ENCODE measurements around the gene JAK3.
A peak's percentile ranks its signal among the peaks of the same experiment; 100 is the strongest.

The JAK3 gene

DNA sequence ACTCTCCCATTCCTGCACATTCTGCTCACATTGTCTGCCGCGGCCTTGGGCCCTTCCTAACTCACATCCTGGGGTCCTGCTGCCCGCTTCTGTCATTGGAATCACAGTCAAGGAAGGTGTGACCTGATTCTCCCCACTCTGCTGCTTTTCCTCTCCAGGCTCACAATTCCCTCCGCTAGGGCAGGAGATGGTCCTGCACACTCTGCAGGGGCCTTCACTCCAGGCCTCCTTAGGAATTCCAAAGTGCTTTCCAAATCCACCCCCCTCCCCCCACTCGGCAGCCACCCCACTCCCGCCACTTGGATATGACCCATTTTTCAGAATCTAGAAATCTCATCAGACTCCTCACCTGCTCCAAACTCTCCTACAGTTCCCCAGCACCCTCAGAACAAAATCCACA is 20.9 kb upstream of the JAK3 start:
- H3K4ac ChIP-seq (ENCODE audit: low read depth in 1 of 2, low read length in 2 of 2), result no peak overlapping the region
- no peak for DNase-seq

DNA sequence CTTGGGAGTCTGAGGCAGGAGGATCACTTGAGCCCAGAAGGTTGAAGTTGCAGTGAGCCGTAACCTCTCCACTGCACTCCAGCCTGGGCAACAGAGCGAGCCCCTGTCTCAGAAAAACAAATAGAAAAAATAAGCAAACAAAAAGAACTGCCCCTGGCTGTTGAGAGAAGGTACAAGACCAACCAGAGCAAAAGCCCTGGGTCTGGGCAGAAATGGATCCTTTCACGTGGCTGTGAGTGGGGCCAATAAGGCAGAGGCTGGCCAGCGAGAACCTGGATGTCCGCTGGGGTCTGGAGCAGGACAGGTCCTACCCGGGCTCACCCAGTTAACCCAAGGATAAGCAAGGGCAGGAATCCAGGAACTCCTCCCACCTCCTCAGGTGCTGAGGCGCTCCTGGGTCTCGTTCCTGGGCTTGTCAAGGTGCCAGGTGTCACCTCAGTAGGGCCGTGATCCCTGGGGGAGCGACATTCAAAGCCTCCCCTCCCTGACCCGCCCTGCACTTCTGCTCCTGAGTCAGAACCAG is 19.2 kb upstream of the JAK3 start:
- H4K8ac ChIP-seq (ENCODE audit: low read length), result no peak overlapping the region
- no peak for DNase-seq
- H3K4me3 ChIP-seq (ENCODE audit: insufficient read depth in 1 of 2, low read depth in 1 of 2, low read length in 2 of 2), result no peak overlapping the region
- no peak overlapping the region for H2AFZ ChIP-seq (ENCODE audit: low read depth, low read length)
- H3K36me3 ChIP-seq (ENCODE audit: control insufficient read depth in 1 of 2, insufficient read depth in 2 of 2, low read depth in 1 of 2, low read length in 2 of 2), result peaks cover 39 to 40% of the 10 kb centered on the region in 2 experiments
- H3K79me1 ChIP-seq (replicated peaks; ENCODE audit: low read length, poor library complexity, severe bottlenecking), result no peaks in the 10 kb centered on the region
- H2BK12ac ChIP-seq (ENCODE audit: low read length in 2 of 2), result no peak overlapping the region
- H3K27ac ChIP-seq (ENCODE audit: low read length, poor library complexity, severe bottlenecking), result no peak overlapping the region
- H3K27me3 ChIP-seq (ENCODE audit: control insufficient read depth in 1 of 2, insufficient read depth in 1 of 2, low read length in 2 of 2), result peaks cover 31 to 40% of the 10 kb centered on the region in 2 experiments
- WGBS, result 68% methylated on average over 11 of the region's 11 CpGs
- H3K4me2 ChIP-seq (ENCODE audit: low read length, poor library complexity, severe bottlenecking), result no peak overlapping the region
- no peak overlapping the region for H2BK120ac ChIP-seq (ENCODE audit: low read depth, low read length)
- no peak overlapping the region for H3K14ac ChIP-seq (ENCODE audit: low read length in 2 of 2)
- H2BK5ac ChIP-seq (ENCODE audit: low read depth, low read length, poor library complexity, severe bottlenecking), result no peak overlapping the region
- H3K18ac ChIP-seq (ENCODE audit: low read depth in 1 of 2, low read length in 2 of 2), result no peak overlapping the region
- H3K4ac ChIP-seq (ENCODE audit: low read depth in 1 of 2, low read length in 2 of 2), result no peak overlapping the region
- no peak overlapping the region for H2BK15ac ChIP-seq (ENCODE audit: low read depth, poor library complexity, severe bottlenecking)
- no peak overlapping the region for H4K91ac ChIP-seq (ENCODE audit: low read length)
- no peak overlapping the region for H3K23ac ChIP-seq (ENCODE audit: low read length in 2 of 2)
- H2AK5ac ChIP-seq (ENCODE audit: low read length, severe bottlenecking), result no peak overlapping the region
- peaks cover 18% of the 10 kb centered on the region for H3K4me1 ChIP-seq (ENCODE audit: control insufficient read depth, insufficient read depth, low read depth, low read length)
- H3K9ac ChIP-seq (ENCODE audit: low read length), result no peak overlapping the region
- no peaks in the 10 kb centered on the region for H3K9me3 ChIP-seq (ENCODE audit: control insufficient read depth, low read length)

More for the DNA sequence above, 20.9 kb upstream of the JAK3 start:
- Histone ChIP-seq H3K14ac (ENCODE audit: low read length in 2 of 2) (no peak overlapping the region), H3K27ac (ENCODE audit: low read length, poor library complexity, severe bottlenecking) (no peak overlapping the region), H3K36me3 (ENCODE audit: control insufficient read depth in 1 of 2, insufficient read depth in 2 of 2, low read depth in 1 of 2, low read length in 2 of 2) (peaks cover 22 to 24% of the 10 kb centered on the region in 2 experiments), H4K91ac (ENCODE audit: low read length) (no peak overlapping the region), H2AFZ (ENCODE audit: low read depth, low read length) (no peak overlapping the region), H3K9ac (ENCODE audit: low read length) (no peak overlapping the region), H3K79me1 (replicated peaks; ENCODE audit: low read length, poor library complexity, severe bottlenecking) (no peaks in the 10 kb centered on the region), H4K8ac (ENCODE audit: low read length) (no peak overlapping the region), H2BK5ac (ENCODE audit: low read depth, low read length, poor library complexity, severe bottlenecking) (no peak overlapping the region), H2BK12ac (ENCODE audit: low read length in 2 of 2) (no peak overlapping the region), H3K18ac (ENCODE audit: low read depth in 1 of 2, low read length in 2 of 2) (no peak overlapping the region), H3K23ac (ENCODE audit: low read length in 2 of 2) (no peak overlapping the region), H3K9me3 (ENCODE audit: control insufficient read depth, low read length) (no peaks in the 10 kb centered on the region), H2BK15ac (ENCODE audit: low read depth, poor library complexity, severe bottlenecking) (no peak overlapping the region), H2BK120ac (ENCODE audit: low read depth, low read length) (no peak overlapping the region), H3K4me1 (ENCODE audit: control insufficient read depth, insufficient read depth, low read depth, low read length) (peaks cover 5% of the 10 kb centered on the region), H3K4me2 (ENCODE audit: low read length, poor library complexity, severe bottlenecking) (no peak overlapping the region), H2AK5ac (ENCODE audit: low read length, severe bottlenecking) (no peak overlapping the region), H3K4me3 (ENCODE audit: insufficient read depth in 1 of 2, low read depth in 1 of 2, low read length in 2 of 2) (no peak overlapping the region), H3K27me3 (ENCODE audit: control insufficient read depth in 1 of 2, insufficient read depth in 1 of 2, low read length in 2 of 2) (peaks cover 41 to 56% of the 10 kb centered on the region in 2 experiments)
- 72% methylated on average over 6 of the region's 6 CpGs for WGBS

DNA sequence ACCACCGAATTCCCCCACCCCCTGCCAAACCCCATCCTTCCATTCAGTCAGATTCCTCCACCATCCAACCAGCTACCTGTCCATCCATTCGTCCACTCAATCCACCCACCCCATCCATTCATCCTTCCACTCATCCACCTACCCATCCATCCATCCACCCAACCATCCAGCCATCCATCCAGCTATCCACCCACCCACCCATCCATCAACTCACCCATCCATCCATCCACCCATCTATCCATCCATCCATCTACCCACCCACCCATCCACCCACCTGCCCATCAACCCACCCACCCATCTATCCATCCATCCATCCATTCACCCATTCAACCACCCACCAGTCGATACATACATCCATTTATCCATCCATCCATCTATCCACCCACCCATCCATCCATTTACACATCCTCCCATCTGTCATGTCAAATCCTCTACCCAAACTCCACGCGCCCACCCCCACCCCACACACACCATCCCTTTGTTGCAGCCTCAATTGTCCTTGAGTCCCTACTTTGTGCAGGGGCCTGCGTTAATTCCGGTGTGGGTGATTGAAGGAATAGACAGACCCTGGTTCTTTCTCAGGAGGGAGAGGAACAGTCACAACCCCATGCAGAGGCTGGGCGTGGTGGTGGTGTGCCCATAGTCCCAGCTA is 18.7 kb upstream of the JAK3 start:
- peaks cover 44 to 46% of the 10 kb centered on the region in 2 experiments for H3K36me3 ChIP-seq (ENCODE audit: control insufficient read depth in 1 of 2, insufficient read depth in 2 of 2, low read depth in 1 of 2, low read length in 2 of 2)
- no peak overlapping the region for H3K4ac ChIP-seq (ENCODE audit: low read depth in 1 of 2, low read length in 2 of 2)
- no peak overlapping the region for H3K18ac ChIP-seq (ENCODE audit: low read depth in 1 of 2, low read length in 2 of 2)
- H2AFZ ChIP-seq (ENCODE audit: low read depth, low read length), result no peak overlapping the region
- H3K4me3 ChIP-seq (ENCODE audit: insufficient read depth in 1 of 2, low read depth in 1 of 2, low read length in 2 of 2), result no peak overlapping the region
- no peak overlapping the region for H4K91ac ChIP-seq (ENCODE audit: low read length)
- H2BK120ac ChIP-seq (ENCODE audit: low read depth, low read length), result no peak overlapping the region
- peaks cover 24% of the 10 kb centered on the region for H3K4me1 ChIP-seq (ENCODE audit: control insufficient read depth, insufficient read depth, low read depth, low read length)
- no peak overlapping the region for H4K8ac ChIP-seq (ENCODE audit: low read length)
- H3K27me3 ChIP-seq (ENCODE audit: control insufficient read depth in 1 of 2, insufficient read depth in 1 of 2, low read length in 2 of 2), result peaks cover 26 to 35% of the 10 kb centered on the region in 2 experiments
- WGBS, result 91% methylated on average over 8 of the region's 8 CpGs
- H3K9me3 ChIP-seq (ENCODE audit: control insufficient read depth, low read length), result no peaks in the 10 kb centered on the region
- H2BK5ac ChIP-seq (ENCODE audit: low read depth, low read length, poor library complexity, severe bottlenecking), result no peak overlapping the region
- H3K4me2 ChIP-seq (ENCODE audit: low read length, poor library complexity, severe bottlenecking), result no peak overlapping the region
- no peak overlapping the region for H2BK12ac ChIP-seq (ENCODE audit: low read length in 2 of 2)
- no peak overlapping the region for H2AK5ac ChIP-seq (ENCODE audit: low read length, severe bottlenecking)
- H3K79me1 ChIP-seq (replicated peaks; ENCODE audit: low read length, poor library complexity, severe bottlenecking), result no peaks in the 10 kb centered on the region
- peak overlapping the region; percentile 55 for H2BK15ac ChIP-seq (ENCODE audit: low read depth, poor library complexity, severe bottlenecking)
- H3K14ac ChIP-seq (ENCODE audit: low read length in 2 of 2), result no peak overlapping the region
- H3K23ac ChIP-seq (ENCODE audit: low read length in 2 of 2), result no peak overlapping the region
- H3K27ac ChIP-seq (ENCODE audit: low read length, poor library complexity, severe bottlenecking), result no peak overlapping the region
- no peak overlapping the region for H3K9ac ChIP-seq (ENCODE audit: low read length)
- no peak for DNase-seq

DNA sequence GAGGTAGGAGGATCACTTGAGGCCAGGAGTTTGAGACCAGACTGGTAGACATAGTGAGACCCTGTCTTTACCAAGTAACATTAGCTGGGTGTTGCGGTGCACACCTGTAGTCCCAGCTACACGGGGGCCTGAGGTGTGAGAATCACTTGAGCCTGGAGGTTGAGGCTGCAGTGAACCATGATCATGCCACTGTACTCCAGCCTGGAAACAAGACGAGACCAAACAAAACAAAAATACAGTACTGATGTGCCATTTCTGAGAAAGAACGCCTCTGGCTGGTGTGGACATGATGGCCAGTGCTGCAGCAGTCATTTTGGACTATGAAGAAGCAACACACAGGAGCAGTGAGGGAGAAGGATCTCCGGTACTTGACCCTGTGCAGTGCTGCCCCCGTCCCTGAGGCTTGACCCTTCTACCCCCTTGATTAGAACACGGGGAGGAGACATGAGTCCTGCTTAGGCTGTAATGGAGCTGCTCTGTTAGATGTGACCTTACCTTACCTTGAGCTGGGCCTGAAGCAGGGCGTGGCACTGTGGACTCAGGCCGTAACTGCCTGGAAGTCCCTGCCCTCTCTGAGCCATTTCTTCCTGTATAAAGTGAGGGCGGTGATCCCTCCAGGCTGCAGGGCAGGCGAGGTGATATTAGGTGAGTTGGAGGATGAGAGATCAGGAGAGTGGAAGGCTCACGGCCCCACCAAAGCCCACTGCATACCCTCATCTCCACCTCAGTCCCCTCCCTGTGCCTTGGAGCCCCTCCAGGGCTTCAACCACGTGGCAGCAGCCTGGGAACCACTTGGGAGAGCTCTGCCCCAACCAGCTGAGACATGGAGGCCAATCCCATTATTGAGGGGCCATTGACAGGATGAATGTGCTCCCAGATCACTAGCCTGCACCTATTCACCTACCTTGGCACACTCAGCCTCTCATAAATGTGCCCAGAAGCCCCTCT is 17.9 kb upstream of the JAK3 start:
- WGBS, result 70% methylated on average over 11 of the region's 13 CpGs
- Histone ChIP-seq H3K4me3 (ENCODE audit: insufficient read depth in 1 of 2, low read depth in 1 of 2, low read length in 2 of 2) (no peak overlapping the region), H2BK15ac (ENCODE audit: low read depth, poor library complexity, severe bottlenecking) (peak overlapping the region; percentile 55)

More for the DNA sequence above, 17.9 kb upstream of the JAK3 start:
- Histone ChIP-seq H3K27me3 (ENCODE audit: control insufficient read depth in 1 of 2, insufficient read depth in 1 of 2, low read length in 2 of 2) (peaks cover 18 to 27% of the 10 kb centered on the region in 2 experiments), H3K27ac (ENCODE audit: low read length, poor library complexity, severe bottlenecking) (no peak overlapping the region), H3K4ac (ENCODE audit: low read depth in 1 of 2, low read length in 2 of 2) (no peak overlapping the region), H2BK5ac (ENCODE audit: low read depth, low read length, poor library complexity, severe bottlenecking) (no peak overlapping the region), H3K9me3 (ENCODE audit: control insufficient read depth, low read length) (no peaks in the 10 kb centered on the region), H2AK5ac (ENCODE audit: low read length, severe bottlenecking) (no peak overlapping the region), H3K4me1 (ENCODE audit: control insufficient read depth, insufficient read depth, low read depth, low read length) (peaks cover 28% of the 10 kb centered on the region), H3K9ac (ENCODE audit: low read length) (no peak overlapping the region), H3K18ac (ENCODE audit: low read depth in 1 of 2, low read length in 2 of 2) (no peak overlapping the region), H2BK120ac (ENCODE audit: low read depth, low read length) (no peak overlapping the region), H3K79me1 (replicated peaks; ENCODE audit: low read length, poor library complexity, severe bottlenecking) (no peaks in the 10 kb centered on the region), H3K36me3 (ENCODE audit: control insufficient read depth in 1 of 2, insufficient read depth in 2 of 2, low read depth in 1 of 2, low read length in 2 of 2) (peaks cover 48 to 51% of the 10 kb centered on the region in 2 experiments), H2BK12ac (ENCODE audit: low read length in 2 of 2) (no peak overlapping the region), H4K8ac (ENCODE audit: low read length) (peak overlapping the region; percentile 82), H3K23ac (ENCODE audit: low read length in 2 of 2) (no peak overlapping the region), H3K14ac (ENCODE audit: low read length in 2 of 2) (no peak overlapping the region), H2AFZ (ENCODE audit: low read depth, low read length) (no peak overlapping the region), H3K4me2 (ENCODE audit: low read length, poor library complexity, severe bottlenecking) (no peak overlapping the region), H4K91ac (ENCODE audit: low read length) (peak overlapping the region; percentile 12)
- no peak for DNase-seq
